A549 (cell line): ENCODE results near the gene PROC.

Source experiments
- CTCF ChIP-seq: fragments of >200 bp; sonication (Bioruptor Twin); formaldehyde crosslinking; IDR thresholded peaks from 3 replicates; pipeline ENCODE4 v1.5.1; 2016
- MYC ChIP-seq: IDR thresholded peaks from 2 replicates; pipeline ENCODE4 v1.6.1; 2012; ENCODE audit warnings: mild to moderate bottlenecking, inconsistent platforms, low read length, improper control_type of control experiment, borderline replicate concordance
- ZSCAN20 ChIP-seq: fragments of 250-450 bp; sonication (Bioruptor Pico); IDR thresholded peaks from 2 replicates; pipeline ENCODE4 v1.8.0; 2022; ENCODE audit warnings: mild to moderate bottlenecking, moderate library complexity

GRCh38 chr2:127384529-127384928, 33.7 kb upstream of the PROC start:
- no peak for TF ChIP-seq ZSCAN20 (CRISPR knock-in tag)
- TF ChIP-seq CTCF, result no peak
- no peak for TF ChIP-seq MYC
